ENCODE measurements around the gene DEFB114.

DEFB114 gene

GRCh38 chr6:49912196-49912595 is 51.8 kb downstream of the DEFB114 start:
- TF ChIP-seq CTCF (IDR thresholded peaks at IDR 0.05) = no peak
- Mint-ChIP-seq H3K36me3 (ENCODE audit: low read depth) (no peaks in the 10 kb centered on the region), H3K4me1 (peaks cover 44% of the 10 kb centered on the region), H3K9me3 (no peaks in the 10 kb centered on the region), H3K27ac (no peak overlapping the region), H3K4me3 (no peak overlapping the region), H3K27me3 (ENCODE audit: low read depth, poor library complexity) (no peaks in the 10 kb centered on the region)
- DNase-seq = no peak

- no peak for DNase-seq
- no peak for TF ChIP-seq CTCF (IDR thresholded peaks at IDR 0.05)
- Mint-ChIP-seq H3K4me3 (no peak overlapping the region), H3K27me3 (ENCODE audit: low read depth, poor library complexity) (no peaks in the 10 kb centered on the region), H3K9me3 (no peaks in the 10 kb centered on the region), H3K4me1 (peaks cover 35% of the 10 kb centered on the region), H3K27ac (no peak overlapping the region), H3K36me3 (ENCODE audit: low read depth) (no peaks in the 10 kb centered on the region)
Observed at GRCh38 chr6:49911252-49911651, 52.7 kb downstream of the DEFB114 start.

All from nephron progenitor cell (in vitro differentiated cells).